B cell (primary cell): ENCODE results near the gene CNN1. TPM values are rescaled to one million over a fixed set of nuclear protein-coding genes. Genes with fewer than 3 reads are reported as not detected.

Experiments
- ATAC-seq: fragments of 200-7000 bp; cut with Tn5 transposase; one replicate; pipeline ENCODE4 v1.10.0; 2021; ENCODE audit warnings: low read depth, mild to moderate bottlenecking, moderate number of reproducible peaks, moderate library complexity
- CTCF ChIA-PET: fragments of 350-600 bp; sonication (Branson Sonifier 250); formaldehyde crosslinking; loops from one replicate; lab custom pipeline; 2021; ENCODE audit warnings: antibody characterized with exemption, inconsistent platforms; lab: Charles Lee
- POLR2A ChIA-PET: fragments of 350-600 bp; sonication (Branson Sonifier 250); formaldehyde crosslinking; loops from one replicate; lab custom pipeline; 2021; ENCODE audit warnings: antibody characterized with exemption; lab: Charles Lee
- DNase-seq: peaks from one replicate; pipeline ENCODE4 v3.0.0; 2013
- H2AFZ ChIP-seq: 2 replicates; pipeline ENCODE4 v1.6.1; 2012; ENCODE audit warnings: mild to moderate bottlenecking, low read depth, low read length; ENCODE audit not compliant: insufficient read depth, poor library complexity, severe bottlenecking
- H3K27ac ChIP-seq, 2 donors: 1 replicate in 1 of 2; 2 replicates in 1 of 2; pipeline ENCODE4 v1.5.1; 2012 to 2013; ENCODE audit warnings: low read length in 2 of 2, mild to moderate bottlenecking in 2 of 2, moderate library complexity in 1 of 2
- H3K27me3 ChIP-seq, 4 experiments: fragments of 200-600 bp in 1 of 4; sonication (generic) in 1 of 4; replicated peaks in 1 of 4; 1 replicate in 2 of 4; 2 replicates in 2 of 4; pipeline versions ENCODE4 v1.6.1 to v1.7.0; 2013 to 2016; ENCODE audit warnings: low read length in 3 of 4, mild to moderate bottlenecking in 2 of 4, mixed read lengths in 1 of 4, moderate library complexity in 1 of 4; ENCODE audit not compliant: insufficient read depth in 4 of 4, control insufficient read depth in 3 of 4; ENCODE audit errors: control extremely low read depth in 1 of 4
- H3K36me3 ChIP-seq, 2 experiments: replicated peaks in 1 of 2; 1 replicate in 1 of 2; 2 replicates in 1 of 2; pipeline versions ENCODE4 v1.6.1 to v1.7.1; 2013; ENCODE audit warnings: low read length in 1 of 2; ENCODE audit not compliant: insufficient read depth in 2 of 2, control insufficient read depth in 1 of 2; ENCODE audit errors: control extremely low read depth in 1 of 2, extremely low read depth in 1 of 2
- H3K4me1 ChIP-seq, 2 donors: fragments of 200-600 bp in 1 of 2; sonication (generic) in 1 of 2; 1 replicate in 1 of 2; 2 replicates in 1 of 2; pipeline versions ENCODE4 v1.5.1 to v1.6.1; 2013 to 2017; ENCODE audit warnings: low read length in 2 of 2; ENCODE audit not compliant: control insufficient read depth in 2 of 2, insufficient read depth in 2 of 2
- H3K4me2 ChIP-seq: replicated peaks from 2 replicates; pipeline ENCODE3; 2012; ENCODE audit warnings: mild to moderate bottlenecking, low read depth, low read length; ENCODE audit not compliant: poor library complexity, severe bottlenecking
- H3K4me3 ChIP-seq, 5 experiments: fragments of 200-600 bp in 1 of 5; sonication (generic) in 1 of 5; 1 replicate in 3 of 5; 2 replicates in 2 of 5; pipeline versions ENCODE4 v1.5.1 to v1.7.0; 2011 to 2016; ENCODE audit warnings: low read length in 4 of 5, mild to moderate bottlenecking in 4 of 5, low read depth in 2 of 5, control low read depth in 1 of 5, moderate library complexity in 1 of 5; ENCODE audit not compliant: insufficient read depth in 1 of 5; ENCODE audit errors: control extremely low read depth in 1 of 5, extremely low read depth in 1 of 5
- H3K79me2 ChIP-seq: fragments of 200-600 bp; sonication (generic); one replicate; pipeline ENCODE4 v1.6.0; 2016; ENCODE audit warnings: low read length; ENCODE audit not compliant: control insufficient read depth, insufficient read depth
- H3K9ac ChIP-seq: fragments of 200-600 bp; sonication (generic); 2 replicates; pipeline ENCODE4 v1.6.1; 2017; ENCODE audit warnings: mild to moderate bottlenecking, low read length, moderate library complexity
- H3K9me3 ChIP-seq, 3 donors: one replicate each; pipeline versions ENCODE4 v1.6.1 to v1.7.1; 2013; ENCODE audit warnings: low read length in 2 of 3; ENCODE audit not compliant: control insufficient read depth in 2 of 3, insufficient read depth in 1 of 3; ENCODE audit errors: control extremely low read depth in 1 of 3
- H4K20me1 ChIP-seq: 2 replicates; pipeline ENCODE4 v1.6.0; 2012; ENCODE audit warnings: mild to moderate bottlenecking, low read length; ENCODE audit not compliant: insufficient read depth, control insufficient read depth, poor library complexity, severe bottlenecking
- H3K27ac Mint-ChIP-seq: one replicate; pipeline ENCODE4 v1.8.0; 2021; ENCODE audit warnings: mixed read lengths
- H3K27me3 Mint-ChIP-seq: one replicate; pipeline ENCODE4 v1.8.0; 2021; ENCODE audit warnings: mixed read lengths
- H3K4me1 Mint-ChIP-seq: one replicate; pipeline ENCODE4 v1.8.0; 2021; ENCODE audit warnings: mixed read lengths
- H3K4me3 Mint-ChIP-seq: one replicate; pipeline ENCODE4 v1.8.0; 2021; ENCODE audit warnings: mixed read lengths
- H3K9me3 Mint-ChIP-seq: one replicate; pipeline ENCODE4 v1.8.0; 2022; ENCODE audit warnings: mixed read lengths; ENCODE audit not compliant: insufficient read depth
- EZH2 ChIP-seq: IDR thresholded peaks from 2 replicates; pipeline ENCODE4 v1.6.1; 2012; ENCODE audit warnings: borderline replicate concordance, low read depth, mild to moderate bottlenecking, moderate library complexity, low read length; ENCODE audit not compliant: insufficient read depth, poor library complexity, severe bottlenecking
- WGBS: methylation state at CpG from one replicate; pipeline ENCODE4 v1.1.5; 2013; ENCODE audit warnings: missing lambda C conversion rate; ENCODE audit not compliant: insufficient coverage; 5-methylcytosine and 5-hydroxymethylcytosine counted together
- intact Hi-C: fragments of 100-400 bp; cut with micrococcal nuclease; formaldehyde crosslinking; loops from one replicate; pipeline ENCODE4 v1.10.0; 2022
- polyA plus RNA-seq: library from polyadenylated mRNA; depleted of rRNA; stranded (reverse); fragments of >200 nt; gene quantifications from 2 replicates; pipeline ENCODE4 v1.2.3, GENCODE V29; 2012
- total RNA-seq, 2 donors: library from RNA; stranded (reverse); fragments of 120-200 nt in 1 of 2; gene quantifications; 1 replicate in 1 of 2; 2 replicates in 1 of 2; pipeline versions ENCODE4 v1.2.3 to v1.2.4, GENCODE V29; 2013 to 2022
- TF ChIP-seq, protein P1 (sequence below): fragments of 200-600 bp; IDR thresholded peaks from one replicate; pipeline ENCODE4 v1.8.0; 2022; ENCODE audit warnings: antibody characterized with exemption, mild to moderate bottlenecking

The CNN1 gene
- total and polyA plus RNA-seq, 2 donors (not counting 1 experiment from before 2014, with no cell fraction given), result not detected

GRCh38 chr19:11496391-11497163, 42.1 kb upstream of the CNN1 start:
- H3K4me1 ChIP-seq, result no peaks in the 10 kb centered on the region
- H3K79me2 ChIP-seq, result no peaks in the 10 kb centered on the region
- Mint-ChIP-seq H3K27me3 (no peaks in the 10 kb centered on the region), H3K27ac (no peak overlapping the region), H3K9me3 (no peaks in the 10 kb centered on the region), H3K4me1 (no peaks in the 10 kb centered on the region), H3K4me3 (no peak overlapping the region)
- TF ChIP-seq, protein P1, sequence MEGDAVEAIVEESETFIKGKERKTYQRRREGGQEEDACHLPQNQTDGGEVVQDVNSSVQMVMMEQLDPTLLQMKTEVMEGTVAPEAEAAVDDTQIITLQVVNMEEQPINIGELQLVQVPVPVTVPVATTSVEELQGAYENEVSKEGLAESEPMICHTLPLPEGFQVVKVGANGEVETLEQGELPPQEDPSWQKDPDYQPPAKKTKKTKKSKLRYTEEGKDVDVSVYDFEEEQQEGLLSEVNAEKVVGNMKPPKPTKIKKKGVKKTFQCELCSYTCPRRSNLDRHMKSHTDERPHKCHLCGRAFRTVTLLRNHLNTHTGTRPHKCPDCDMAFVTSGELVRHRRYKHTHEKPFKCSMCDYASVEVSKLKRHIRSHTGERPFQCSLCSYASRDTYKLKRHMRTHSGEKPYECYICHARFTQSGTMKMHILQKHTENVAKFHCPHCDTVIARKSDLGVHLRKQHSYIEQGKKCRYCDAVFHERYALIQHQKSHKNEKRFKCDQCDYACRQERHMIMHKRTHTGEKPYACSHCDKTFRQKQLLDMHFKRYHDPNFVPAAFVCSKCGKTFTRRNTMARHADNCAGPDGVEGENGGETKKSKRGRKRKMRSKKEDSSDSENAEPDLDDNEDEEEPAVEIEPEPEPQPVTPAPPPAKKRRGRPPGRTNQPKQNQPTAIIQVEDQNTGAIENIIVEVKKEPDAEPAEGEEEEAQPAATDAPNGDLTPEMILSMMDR, result peak; percentile 70
- no peak for TF ChIP-seq EZH2
- H3K27me3 ChIP-seq, result no peaks in the 10 kb centered on the region
- no peaks in the 10 kb centered on the region for H4K20me1 ChIP-seq
- 75% methylated on average over 13 of the region's 17 CpGs for WGBS
- no peak overlapping the region for H3K4me2 ChIP-seq
- DNase-seq, result peak; percentile 67
- no peak overlapping the region for H3K9ac ChIP-seq
- H3K36me3 ChIP-seq, result peaks cover 0 to 20% of the 10 kb centered on the region in 2 experiments
- peak; percentile 72 for ATAC-seq
- no peak overlapping the region for H2AFZ ChIP-seq
- intact Hi-C loops, result loop anchor here (1.0 to 2.0 kb wide), 2 partner anchors 64 to 91 kb away; no protein-coding TSS in a partner anchor
- H3K9me3 ChIP-seq, result no peaks in the 10 kb centered on the region
- ChIA-PET CTCF (interaction anchor here (0.5 to 0.8 kb wide), 3 partner anchors 70 to 116 kb away, joined by 4 to 6 read pairs (median 5); no protein-coding TSS in a partner anchor), POLR2A (no interaction called here)
- H3K27ac ChIP-seq, result no peak overlapping the region
- no peak overlapping the region for H3K4me3 ChIP-seq

- ATAC-seq, result no peak
Measured at GRCh38 chr19:11499220-11499726, 39.4 kb upstream of the CNN1 start.

More at GRCh38 chr19:11499220-11499726, 39.4 kb upstream of the CNN1 start:
- Histone ChIP-seq H3K27ac (no peak overlapping the region), H3K79me2 (peaks cover 3% of the 10 kb centered on the region), H3K4me2 (no peak overlapping the region), H3K4me1 (no peaks in the 10 kb centered on the region), H3K36me3 (peaks cover 0 to 20% of the 10 kb centered on the region in 2 experiments), H3K4me3 (no peak overlapping the region), H2AFZ (no peak overlapping the region), H3K27me3 (no peaks in the 10 kb centered on the region), H3K9ac (no peak overlapping the region), H3K9me3 (no peaks in the 10 kb centered on the region), H4K20me1 (no peaks in the 10 kb centered on the region)
- H3K4me3 Mint-ChIP-seq, result no peak overlapping the region
- CTCF ChIA-PET, result no interaction called here
- no peaks in the 10 kb centered on the region for H3K9me3 Mint-ChIP-seq
- WGBS, result 94% methylated on average over 2 of the region's 6 CpGs
- intact Hi-C loops, result no loop called here
- POLR2A ChIA-PET, result no interaction called here
- no peak overlapping the region for H3K27ac Mint-ChIP-seq
- no peaks in the 10 kb centered on the region for H3K27me3 Mint-ChIP-seq
- no peak for DNase-seq
- no peaks in the 10 kb centered on the region for H3K4me1 Mint-ChIP-seq
- TF ChIP-seq, protein P1, result no peak
- no peak for TF ChIP-seq EZH2
